ENCODE results near the gene PRDX2. TPM values are rescaled to one million over a fixed set of nuclear protein-coding genes. Genes with fewer than 3 reads are reported as not detected.
"Not testable (repeated sequence)": the region's sequence is repeated elsewhere in the genome, so short reads cannot be mapped to it uniquely, and the experiment has no call there.

Gene PRDX2
- total RNA-seq, 6 experiments from 2014 or later, result 214 to 269 (median 229) TPM

- H3K9me3 Mint-ChIP-seq, result no peaks in the 10 kb centered on the region
- no peak for DNase-seq
- TF ChIP-seq CTCF (IDR thresholded peaks at IDR 0.05), result no peak
- peaks cover 28% of the 10 kb centered on the region for H3K4me1 Mint-ChIP-seq (ENCODE audit: low read depth)
- peak overlapping the region; percentile 90 for H3K4me3 Mint-ChIP-seq
- peaks cover 10% of the 10 kb centered on the region for H3K27me3 Mint-ChIP-seq (ENCODE audit: insufficient read depth)
- no peak overlapping the region for H3K27ac Mint-ChIP-seq
- no peaks in the 10 kb centered on the region for H3K36me3 Mint-ChIP-seq (ENCODE audit: low read depth)
Measured at GRCh38 chr19:12800466-12800770, 1.2 kb downstream of the PRDX2 start.

GRCh38 chr19:12799742-12800465 lies 1.7 kb downstream of the PRDX2 start:
- Mint-ChIP-seq H3K36me3 (ENCODE audit: low read depth) (no peaks in the 10 kb centered on the region), H3K4me3 (peak overlapping the region; percentile 90; the same call in 1 of the 2 replicates), H3K27ac (no peak overlapping the region), H3K4me1 (ENCODE audit: low read depth) (peaks cover 28% of the 10 kb centered on the region), H3K9me3 (no peaks in the 10 kb centered on the region), H3K27me3 (ENCODE audit: insufficient read depth) (peaks cover 14% of the 10 kb centered on the region)
- no peak for DNase-seq
- TF ChIP-seq CTCF (IDR thresholded peaks at IDR 0.05), result no peak

GRCh38 chr19:12797607-12798006 lies 4.0 kb downstream of the PRDX2 start:
- not testable (repeated sequence) for H3K9me3 Mint-ChIP-seq; H3K36me3 Mint-ChIP-seq (ENCODE audit: low read depth); DNase-seq; H3K27ac Mint-ChIP-seq; H3K4me3 Mint-ChIP-seq
- H3K4me1 Mint-ChIP-seq (ENCODE audit: low read depth), result peaks cover 37% of the 10 kb centered on the region
- peaks cover 31% of the 10 kb centered on the region for H3K27me3 Mint-ChIP-seq (ENCODE audit: insufficient read depth)

GRCh38 chr19:12797141-12797587 lies 4.4 kb downstream of the PRDX2 start:
- Mint-ChIP-seq H3K27ac (no peak overlapping the region), H3K27me3 (ENCODE audit: insufficient read depth) (peaks cover 33% of the 10 kb centered on the region), H3K4me3 (no peak overlapping the region), H3K36me3 (ENCODE audit: low read depth) (peaks cover 4% of the 10 kb centered on the region), H3K9me3 (no peaks in the 10 kb centered on the region), H3K4me1 (ENCODE audit: low read depth) (peaks cover 32% of the 10 kb centered on the region)
- no peak for TF ChIP-seq CTCF (IDR thresholded peaks at IDR 0.05)
- no peak for DNase-seq

GRCh38 chr19:12796146-12797071 lies 5.2 kb downstream of the PRDX2 start:
- Mint-ChIP-seq H3K27ac (peak overlapping the region; percentile 51), H3K36me3 (ENCODE audit: low read depth) (peaks cover 4% of the 10 kb centered on the region), H3K27me3 (ENCODE audit: insufficient read depth) (peaks cover 40% of the 10 kb centered on the region), H3K9me3 (peaks cover 4% of the 10 kb centered on the region; the same call in 1 of the 2 replicates), H3K4me1 (ENCODE audit: low read depth) (peaks cover 30% of the 10 kb centered on the region), H3K4me3 (peak overlapping the region; percentile 43)
- peak; percentile 96 for TF ChIP-seq CTCF (IDR thresholded peaks at IDR 0.05)
- DNase-seq, result peak; percentile 60

GRCh38 chr19:12794971-12795381 lies 6.6 kb downstream of the PRDX2 start:
- peak overlapping the region; percentile 81 for H3K4me3 Mint-ChIP-seq
- H3K36me3 Mint-ChIP-seq (ENCODE audit: low read depth), result peaks cover 4% of the 10 kb centered on the region

More at GRCh38 chr19:12794971-12795381, 6.6 kb downstream of the PRDX2 start:
- peak overlapping the region; percentile 87 for H3K27ac Mint-ChIP-seq
- peaks cover 4% of the 10 kb centered on the region; the same call in 1 of the 2 replicates for H3K9me3 Mint-ChIP-seq
- H3K4me1 Mint-ChIP-seq (ENCODE audit: low read depth), result peaks cover 31% of the 10 kb centered on the region
- peaks cover 44% of the 10 kb centered on the region for H3K27me3 Mint-ChIP-seq (ENCODE audit: insufficient read depth)
- no peak for TF ChIP-seq CTCF (IDR thresholded peaks at IDR 0.05)
- no peak for DNase-seq
